Hypothalamus (tissue), 51 donors: ENCODE data around the gene S100A13.
"Not testable (repeated sequence)": the region's sequence is repeated elsewhere in the genome, so short reads cannot be mapped to it uniquely, and the experiment has no call there.

Experiments
- DNase-seq, 51 donors: peaks; one replicate each; lab custom pipeline; 2025; lab: John Stamatoyannopoulos, UW

Gene S100A13

DNA sequence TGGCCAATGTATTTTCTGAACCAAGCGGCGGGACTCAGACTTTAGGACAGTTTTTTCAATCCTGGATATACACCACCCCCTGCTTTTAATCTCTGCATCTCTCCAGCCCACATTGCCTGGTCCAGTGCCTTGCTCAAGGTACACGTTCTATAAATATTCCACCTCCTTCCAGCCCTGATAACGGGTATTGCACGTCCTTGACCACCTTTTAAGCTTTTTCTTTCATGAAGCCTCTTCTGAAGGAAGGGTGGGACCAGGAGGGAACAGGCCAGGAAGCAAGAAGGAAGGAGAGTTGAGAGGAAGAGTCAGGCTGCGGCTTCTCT lies 17.8 kb downstream of the S100A13 start:
- DNase-seq: no peak

DNA sequence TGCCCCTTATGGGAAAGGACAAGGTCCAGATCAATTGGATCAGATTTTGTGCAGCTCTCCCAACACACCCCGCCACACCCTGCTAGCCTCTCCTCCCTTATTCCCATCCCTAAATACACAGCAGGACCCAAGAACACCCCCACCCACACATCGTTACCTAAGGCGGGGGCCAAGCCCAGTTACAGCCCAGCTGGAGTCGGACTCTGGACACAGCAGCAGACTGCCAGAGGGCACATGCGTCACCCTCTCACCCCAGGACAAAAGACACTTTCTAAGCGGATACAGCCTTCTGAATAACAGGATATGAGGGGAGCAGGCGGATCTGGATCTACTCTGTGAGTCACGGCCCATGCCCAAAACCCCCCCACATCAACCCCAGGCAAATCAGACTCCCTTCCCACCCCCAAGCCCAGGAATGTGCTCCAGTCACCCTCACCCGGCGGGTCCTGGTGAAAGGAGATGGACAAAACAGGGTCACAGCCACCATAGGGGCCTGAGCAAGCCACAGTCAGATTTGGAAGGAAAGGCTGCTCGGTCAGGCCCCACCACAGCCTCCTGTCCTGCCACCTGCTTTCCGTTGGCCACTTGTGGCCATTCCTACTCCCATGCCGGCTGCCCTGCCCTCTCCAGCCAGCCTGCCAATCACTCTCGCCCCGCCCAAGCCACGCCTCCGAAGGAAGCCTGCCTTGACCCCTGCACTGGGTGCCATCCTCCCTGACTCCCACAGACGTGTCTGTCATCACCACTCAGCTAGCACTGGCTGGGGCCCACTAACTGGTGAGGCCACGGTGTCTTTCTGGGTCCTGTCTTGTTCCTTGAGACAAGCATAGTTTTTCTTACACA lies 18.3 kb downstream of the S100A13 start:
- DNase-seq: peak in 40 of 51 donors; percentile 19 to 84 (median 56)

DNA sequence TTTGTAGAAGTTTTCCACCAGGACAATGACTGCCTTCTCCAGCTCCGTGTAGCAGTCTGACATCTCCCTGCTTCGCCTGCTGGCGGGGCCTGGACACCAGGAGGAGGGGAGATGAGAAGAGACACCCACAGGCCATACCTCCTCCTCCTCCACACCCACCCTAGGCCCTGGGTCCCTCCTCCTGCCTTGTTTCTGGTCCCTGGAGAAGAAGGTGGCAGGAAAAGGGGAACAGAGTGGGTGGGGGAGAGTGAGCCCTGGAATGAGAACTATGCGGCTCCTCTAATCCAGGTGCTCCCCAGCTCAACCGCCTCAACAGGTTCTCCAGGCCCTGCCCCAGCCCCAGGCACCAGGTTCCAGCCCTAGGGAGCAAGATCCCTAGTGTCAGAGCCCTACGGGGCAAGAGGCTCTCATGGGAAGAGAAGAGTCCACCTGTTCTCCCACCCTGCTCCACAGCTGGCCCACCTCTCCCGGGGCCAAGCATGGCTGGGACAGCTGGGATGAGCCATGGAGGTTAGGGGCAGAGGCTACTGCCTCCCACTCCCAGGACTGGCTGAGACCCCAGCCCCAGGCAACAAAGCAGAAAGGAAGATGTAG lies 19.1 kb downstream of the S100A13 start:
- DNase-seq: no peak

DNA sequence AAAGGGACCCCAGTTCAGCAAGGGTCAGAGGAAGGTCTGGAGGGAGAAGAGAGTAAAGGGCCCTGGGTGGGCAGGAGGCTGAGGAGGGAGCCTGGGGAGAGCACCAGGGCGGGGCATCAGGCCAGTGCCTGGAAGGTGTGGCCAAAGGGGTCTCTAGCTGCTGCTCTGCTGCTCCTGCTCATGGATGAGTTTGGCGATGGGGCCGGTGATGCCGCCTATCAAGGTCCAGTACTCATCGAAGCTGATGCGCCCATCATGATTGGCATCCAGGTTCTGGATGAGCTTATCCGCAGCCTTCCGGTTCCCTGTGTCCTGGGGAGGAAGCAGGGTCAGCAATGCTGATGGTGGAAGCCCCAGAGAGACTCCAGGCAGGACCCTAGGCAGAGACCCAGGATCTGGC lies 19.9 kb downstream of the S100A13 start:
- DNase-seq: no peak

DNA sequence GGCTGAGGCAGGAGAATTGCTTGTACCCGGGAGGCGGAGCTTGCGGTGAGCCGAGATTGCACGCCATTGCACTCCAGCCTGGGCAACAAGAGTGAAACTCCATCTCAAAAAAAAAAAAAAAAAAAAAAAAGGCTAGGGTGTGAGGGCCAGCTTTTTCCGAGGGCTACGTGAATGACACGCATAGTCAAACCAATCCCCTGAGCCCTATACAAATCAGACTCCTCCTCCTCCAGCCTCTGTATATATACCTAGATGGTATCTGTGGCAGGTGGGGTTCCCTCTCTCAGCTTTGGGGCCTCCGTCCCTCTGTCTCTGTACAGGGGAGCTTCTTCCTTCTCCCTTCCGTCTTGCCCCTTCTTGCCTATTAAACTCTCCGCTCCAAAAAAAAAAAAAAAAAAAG lies 21.1 kb downstream of the S100A13 start:
- DNase-seq: no peak

DNA sequence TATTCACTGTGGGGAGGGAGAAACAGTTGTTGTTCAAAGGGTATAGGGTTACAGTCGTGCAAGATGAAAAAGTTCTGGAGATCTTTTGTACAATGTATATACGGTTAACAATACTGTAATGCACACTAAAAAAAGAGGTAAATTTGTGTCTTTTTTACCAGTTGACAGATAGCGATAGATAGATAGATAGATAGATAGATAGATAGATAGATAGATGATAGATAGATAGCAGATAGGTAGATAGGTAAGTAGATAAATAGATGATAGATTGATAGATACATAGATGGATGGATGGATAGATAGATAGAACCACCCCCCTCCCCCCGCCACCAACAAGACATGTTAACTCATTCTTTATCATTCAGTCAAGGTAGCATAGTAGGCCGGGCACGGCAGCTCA lies 24.6 kb downstream of the S100A13 start:
- DNase-seq: no peak

DNA sequence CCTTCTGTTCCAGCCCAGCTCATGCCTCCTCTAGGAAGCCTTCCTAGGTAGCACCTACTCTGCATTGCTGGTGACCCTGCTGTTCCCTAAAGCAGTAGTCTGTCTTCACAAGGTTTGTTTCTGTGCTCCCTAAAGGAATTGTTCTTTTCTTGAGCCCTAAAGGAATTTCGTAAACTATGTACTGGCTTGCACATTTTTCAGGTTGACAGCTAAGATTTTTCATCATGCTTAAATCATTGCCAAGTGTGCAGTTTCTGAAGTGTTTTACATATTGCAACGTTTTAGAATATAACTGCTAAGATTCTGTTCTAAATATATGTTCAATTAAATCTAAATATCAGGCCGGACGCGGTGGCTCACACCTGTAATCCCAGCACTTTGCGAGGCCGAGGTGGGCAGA lies 27.5 kb downstream of the S100A13 start:
- DNase-seq: no peak

DNA sequence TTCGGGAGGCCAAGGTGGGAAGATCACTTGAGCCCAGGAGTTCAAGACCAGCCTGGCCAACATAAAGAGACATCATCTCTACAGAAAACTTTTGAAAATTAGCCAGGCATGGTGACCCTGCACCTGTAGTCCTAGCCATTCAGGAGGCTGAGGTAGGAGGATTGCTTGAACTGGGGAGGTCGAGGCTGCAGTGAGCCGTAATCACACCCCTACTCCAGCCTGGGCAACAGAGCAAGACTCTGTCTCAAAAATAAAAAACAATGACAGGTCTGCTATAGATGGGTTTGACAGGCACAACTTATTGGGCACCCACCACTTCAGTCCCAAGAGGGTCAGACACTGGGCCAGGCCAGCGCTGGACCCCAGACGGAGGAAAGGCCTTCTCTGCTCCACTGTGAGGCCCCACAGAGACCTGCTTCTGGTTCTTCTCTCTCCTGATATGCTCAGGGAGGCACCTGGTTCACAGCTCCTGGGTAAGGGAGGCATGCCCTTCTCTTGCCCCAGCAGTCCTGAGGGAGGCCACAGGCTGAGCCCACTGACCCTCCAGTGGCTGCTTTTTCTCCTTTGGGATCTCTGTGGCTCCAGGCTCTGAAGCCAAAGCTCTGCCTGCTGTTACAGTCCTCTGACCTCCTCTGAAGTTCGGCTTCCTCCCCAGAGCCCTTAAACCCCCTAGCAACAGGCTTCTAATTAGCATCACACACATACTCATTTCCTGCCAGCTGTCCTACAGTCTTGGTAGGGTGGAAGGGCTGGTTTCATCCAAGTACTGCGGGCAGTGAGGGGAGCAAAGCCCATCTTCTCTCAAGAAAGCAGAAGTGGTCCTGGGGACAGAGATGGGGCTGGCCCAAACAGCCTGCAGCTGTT lies 28.8 kb downstream of the S100A13 start:
- peak in 2 of 51 donors; percentile 11 to 23 for DNase-seq

DNA sequence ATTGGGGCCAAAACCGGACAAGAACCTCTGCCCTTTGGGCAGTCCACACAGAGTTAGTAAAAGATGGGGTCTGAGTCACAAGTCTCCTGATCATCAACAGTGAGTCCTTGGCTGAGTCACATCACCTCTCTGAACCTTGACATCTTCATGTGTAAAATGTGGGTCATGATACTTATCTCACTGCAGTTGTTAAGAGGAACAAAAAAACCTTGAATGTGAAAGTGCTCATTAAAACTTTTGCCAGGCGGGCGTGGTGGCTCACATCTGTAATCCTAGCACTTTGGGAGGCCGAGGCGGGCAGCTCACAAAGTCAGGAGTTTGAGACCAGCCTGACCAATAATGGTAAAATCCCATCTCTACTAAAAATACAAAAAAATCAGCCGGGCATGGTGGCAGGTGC lies 30.1 kb downstream of the S100A13 start:
- no peak for DNase-seq

DNA sequence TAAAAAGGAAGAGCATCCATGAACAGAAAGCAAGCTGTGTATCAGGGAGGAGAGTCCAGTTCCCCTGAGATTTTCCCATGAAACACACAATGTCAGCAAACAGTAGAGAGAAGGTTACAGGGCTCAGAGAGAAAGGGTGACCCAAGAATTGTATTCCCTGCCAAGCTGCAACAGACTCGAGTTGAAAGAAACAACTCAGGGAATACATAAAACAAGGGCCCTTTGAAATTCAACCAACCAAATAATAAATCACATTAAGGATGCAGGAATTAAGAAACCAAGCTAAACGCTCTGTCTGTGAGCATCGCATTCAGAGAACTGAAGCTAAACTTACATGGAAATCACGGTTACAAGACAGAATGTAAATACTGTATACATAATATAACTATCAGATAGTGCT lies 34.6 kb downstream of the S100A13 start:
- DNase-seq: peak in 2 of 51 donors; percentile 35 to 59

DNA sequence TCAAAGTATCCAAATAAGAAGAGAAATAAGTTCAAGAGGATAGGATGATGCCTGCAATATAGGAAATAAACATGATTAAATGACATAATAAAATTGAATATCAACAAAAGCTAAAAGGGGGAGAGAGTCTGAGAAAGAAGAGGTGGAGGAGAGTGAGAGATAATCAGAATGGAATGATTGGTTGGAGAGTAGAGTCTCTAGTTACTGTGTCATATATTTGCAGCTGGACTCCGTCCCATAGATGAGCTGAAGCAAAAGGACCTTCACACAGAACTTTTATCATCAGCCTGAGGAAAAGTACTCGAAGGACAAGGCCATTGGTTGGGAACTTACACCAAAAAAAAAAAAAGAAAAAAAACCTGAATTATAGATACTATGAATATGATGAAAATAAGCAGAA lies 38.8 kb downstream of the S100A13 start:
- no peak for DNase-seq

DNA sequence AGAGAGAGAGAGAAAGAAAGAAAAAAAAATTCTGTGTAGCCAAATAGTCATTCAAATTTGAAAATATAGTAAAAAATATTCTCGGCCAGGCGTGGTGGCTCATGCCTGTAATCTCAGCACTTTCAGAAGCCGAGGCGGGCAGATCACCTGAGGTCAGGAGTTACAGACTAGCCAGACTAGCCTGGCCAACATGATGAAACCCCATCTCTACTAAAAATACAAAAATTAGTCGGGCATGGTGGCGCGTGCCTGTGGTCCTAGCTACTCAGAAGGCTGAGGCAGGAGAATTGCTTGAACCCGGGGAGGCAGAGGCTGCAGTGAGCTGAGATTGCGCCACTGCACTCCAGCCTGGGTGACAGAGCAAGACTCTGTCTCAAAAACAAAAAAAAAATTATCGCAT lies 39.3 kb downstream of the S100A13 start:
- DNase-seq: not testable (repeated sequence)

DNA sequence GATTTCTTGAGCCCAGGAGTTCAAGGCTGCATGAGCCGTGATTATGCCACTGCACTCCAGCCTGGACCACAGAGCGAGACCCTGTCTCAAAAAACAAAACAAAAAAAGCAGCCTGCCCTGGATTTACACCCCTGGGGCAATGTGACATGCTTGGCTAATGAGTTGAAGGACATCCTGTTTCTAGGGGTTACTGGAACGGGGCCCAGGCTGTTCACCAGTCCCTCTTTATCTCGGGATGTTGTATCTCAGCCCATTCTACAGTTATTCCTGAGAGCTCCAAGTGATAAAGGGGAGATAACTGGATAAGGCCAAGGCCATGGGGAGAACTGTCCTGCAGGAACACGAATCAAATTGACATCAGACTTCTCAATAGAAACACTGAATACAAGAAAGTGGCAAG lies 40.0 kb downstream of the S100A13 start:
- DNase-seq: no peak

DNA sequence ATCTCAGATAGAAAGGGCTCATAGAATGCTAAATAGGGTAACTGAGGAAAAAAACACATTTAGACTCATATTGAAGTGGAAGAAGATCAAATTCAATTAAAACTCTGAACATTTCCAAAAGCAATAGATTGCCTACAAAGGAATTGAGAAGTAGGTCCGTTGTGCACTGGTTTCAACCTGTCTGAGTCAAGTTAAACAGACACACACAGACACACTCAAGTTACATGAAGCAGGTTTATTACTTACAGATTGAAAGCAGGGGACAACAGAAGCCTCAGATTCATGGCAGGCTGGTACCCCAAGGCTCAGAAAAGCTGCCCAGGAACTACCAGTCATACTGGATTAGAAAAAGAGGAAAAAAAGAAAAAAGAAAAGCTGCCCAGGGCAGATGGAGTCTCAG lies 41.0 kb downstream of the S100A13 start:
- no peak for DNase-seq

DNA sequence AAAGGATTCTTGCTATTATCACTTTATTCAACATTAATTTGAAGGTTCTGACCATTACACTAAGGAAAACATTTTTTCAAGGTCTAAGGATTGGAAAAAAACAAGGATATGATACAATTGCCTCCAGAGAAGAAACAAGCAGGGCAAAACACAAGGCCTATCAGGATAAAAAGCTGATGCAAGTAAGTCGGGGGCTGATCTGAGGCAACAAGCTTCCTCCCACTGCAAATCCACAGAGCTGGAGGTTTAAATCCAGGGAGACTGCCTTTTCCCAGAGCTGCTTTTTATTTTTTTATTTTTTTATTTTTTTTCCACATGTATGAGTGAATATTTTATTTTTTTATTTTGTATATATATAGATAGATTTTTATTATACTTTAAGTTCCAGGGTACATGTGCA lies 42.3 kb downstream of the S100A13 start:
- DNase-seq: no peak

DNA sequence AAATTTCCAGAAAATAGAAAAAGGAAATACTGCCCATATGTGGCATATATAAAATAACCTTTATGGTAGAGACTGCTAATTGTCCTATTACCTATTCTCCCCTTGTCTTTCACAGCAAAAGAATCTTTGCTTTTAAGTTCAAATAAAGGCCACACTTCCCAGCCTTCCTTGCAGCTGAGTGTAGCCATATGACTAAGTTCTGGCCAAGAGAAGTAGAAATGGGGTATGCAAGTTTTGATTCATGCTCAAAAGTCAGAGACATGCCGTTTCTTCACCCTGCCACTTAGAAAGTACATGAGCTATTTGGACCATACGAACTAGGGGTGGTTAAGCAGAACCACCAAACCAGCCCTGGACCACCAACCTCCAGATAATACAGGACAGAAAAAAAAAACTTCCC lies 43.3 kb downstream of the S100A13 start:
- no peak for DNase-seq

DNA sequence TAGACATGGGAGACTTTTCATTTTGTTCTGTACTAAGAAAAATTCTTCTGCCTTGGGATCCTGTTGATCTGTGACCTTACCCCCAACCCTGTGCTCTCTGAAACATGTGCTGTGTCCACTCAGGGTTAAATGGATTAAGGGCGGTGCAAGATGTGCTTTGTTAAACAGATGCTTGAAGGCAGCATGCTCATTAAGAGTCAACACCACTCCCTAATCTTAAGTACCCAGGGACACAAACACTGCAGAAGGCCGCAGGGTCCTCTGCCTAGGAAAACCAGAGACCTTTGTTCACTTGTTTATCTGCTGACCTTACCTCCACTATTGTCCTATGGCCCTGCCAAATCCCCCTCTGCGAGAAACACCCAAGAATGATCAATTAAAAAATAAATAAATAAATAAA lies 43.8 kb downstream of the S100A13 start:
- not testable (repeated sequence) for DNase-seq

DNA sequence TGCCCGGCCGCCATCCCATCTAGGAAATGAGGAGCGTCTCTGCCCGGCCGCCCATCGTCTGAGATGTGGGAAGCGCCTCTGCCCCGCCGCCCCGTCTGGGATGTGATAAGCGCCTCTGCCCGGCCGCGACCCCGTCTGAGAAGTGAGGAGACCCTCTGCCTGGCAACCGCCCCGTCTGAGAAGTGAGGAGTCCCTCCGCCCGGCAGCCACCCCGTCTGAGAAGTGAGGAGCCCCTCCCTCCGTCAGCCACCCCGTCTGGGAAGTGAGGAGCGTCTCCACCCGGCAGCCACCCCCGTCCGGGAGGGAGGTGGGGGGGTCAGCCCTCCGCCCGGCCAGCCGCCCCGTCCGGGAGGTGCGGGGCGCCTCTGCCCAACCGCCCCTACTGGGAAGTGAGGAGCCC lies 44.5 kb downstream of the S100A13 start:
- DNase-seq: not testable (repeated sequence)

DNA sequence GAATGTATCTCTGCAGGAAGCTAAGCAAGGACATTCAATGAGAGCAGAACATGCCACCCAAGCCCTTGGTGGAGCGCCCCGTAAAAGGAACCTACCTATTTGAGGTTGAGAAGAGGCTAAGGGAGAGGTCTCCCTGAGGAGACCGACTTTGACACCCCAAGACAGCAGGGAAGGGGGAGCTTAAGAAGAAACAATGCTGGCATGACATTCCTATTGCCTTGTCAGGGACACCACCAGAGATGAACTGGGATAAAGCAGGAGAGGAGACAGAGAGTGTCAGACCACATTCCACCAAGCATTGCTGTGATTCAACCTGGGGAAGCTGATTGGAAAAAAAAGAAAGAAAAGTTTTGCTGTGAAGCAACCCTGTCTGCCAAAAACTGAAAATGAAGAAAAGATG lies 48.4 kb downstream of the S100A13 start:
- DNase-seq: no peak

DNA sequence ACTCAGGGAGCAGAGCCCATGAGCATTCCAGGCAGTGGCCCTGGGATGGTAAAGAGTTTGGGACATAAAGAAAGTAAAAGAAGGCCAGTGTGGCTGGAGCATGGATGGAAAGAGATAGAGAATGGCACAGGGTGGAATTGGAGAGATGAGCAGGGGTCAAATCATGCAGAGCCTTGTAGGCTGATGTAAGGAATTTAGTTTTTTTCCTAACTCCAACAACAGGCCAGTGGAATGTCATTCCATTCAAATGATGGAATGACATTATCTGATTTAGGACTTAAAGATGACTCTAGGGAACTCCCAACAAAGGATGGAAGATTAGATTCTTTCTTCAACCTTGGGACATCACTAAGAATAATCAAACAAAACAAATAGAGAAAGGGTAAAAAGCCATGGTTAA lies 48.8 kb downstream of the S100A13 start:
- DNase-seq: no peak

DNA sequence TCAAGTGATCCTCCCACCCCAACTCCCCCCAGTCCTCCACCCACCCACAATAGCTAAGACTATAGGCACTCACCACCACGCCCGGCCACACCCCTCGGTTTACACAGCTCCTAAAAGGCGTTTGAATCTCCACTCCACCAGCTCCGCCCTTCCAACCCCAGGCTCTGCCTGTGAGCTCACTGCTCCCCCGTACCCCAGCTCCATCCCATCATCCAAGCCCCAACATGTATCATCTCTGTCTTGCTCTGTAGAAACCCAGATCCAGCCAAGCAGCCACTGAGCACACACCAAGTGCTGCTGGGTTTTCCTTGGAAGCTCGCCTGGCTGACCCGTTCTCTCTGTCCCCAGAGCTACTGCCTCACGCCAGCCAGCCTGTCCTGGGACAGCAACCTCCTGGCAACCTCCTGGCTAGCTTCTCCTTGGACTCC lies 49.7 kb downstream of the S100A13 start:
- peak in 29 of 51 donors; percentile 6 to 59 (median 36) for DNase-seq

DNA sequence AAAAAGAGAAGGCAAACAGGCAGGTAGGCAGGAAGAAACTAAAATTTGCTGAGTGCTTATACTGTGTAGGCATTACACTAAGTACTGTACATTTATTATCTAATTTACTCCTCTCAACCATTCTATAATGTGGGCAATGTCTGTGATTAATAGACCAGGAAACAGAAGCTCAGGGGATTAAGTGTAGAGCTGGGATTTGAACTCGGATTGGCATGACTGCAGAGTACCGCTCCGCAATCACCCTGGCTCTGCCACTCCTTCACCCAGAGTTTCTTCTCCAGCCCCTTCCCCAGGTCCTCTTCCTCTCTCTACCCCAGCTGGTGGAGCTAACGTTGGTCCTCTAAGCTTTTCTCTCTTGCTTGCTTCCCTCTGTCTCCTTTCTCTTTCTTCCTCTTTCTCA lies 50.2 kb downstream of the S100A13 start:
- no peak for DNase-seq
